ENCODE results near the gene HECTD4.
A peak's percentile ranks its signal among the peaks of the same experiment; 100 is the strongest.
"Not testable (repeated sequence)": the region's sequence is repeated elsewhere in the genome, so short reads cannot be mapped to it uniquely, and the experiment has no call there.

Gene HECTD4

GRCh38 chr12:112159146-112159541 lies 223.1 kb downstream of the HECTD4 start:
- DNase-seq (ENCODE audit: low read depth): no peak

GRCh38 chr12:112158461-112159145 lies 223.6 kb downstream of the HECTD4 start:
- not testable (repeated sequence) for DNase-seq (ENCODE audit: low read depth)

GRCh38 chr12:112153893-112154219 lies 228.4 kb downstream of the HECTD4 start:
- DNase-seq (ENCODE audit: low read depth): no peak

GRCh38 chr12:112153181-112153892 lies 228.9 kb downstream of the HECTD4 start:
- DNase-seq (ENCODE audit: low read depth): no peak

GRCh38 chr12:112151766-112152541 lies 230.3 kb downstream of the HECTD4 start:
- DNase-seq (ENCODE audit: low read depth): no peak

- DNase-seq (ENCODE audit: low read depth): no peak
Observed at GRCh38 chr12:112149596-112149995, 232.6 kb downstream of the HECTD4 start.

GRCh38 chr12:112148031-112148513 lies 234.2 kb downstream of the HECTD4 start:
- peak; percentile 45 for DNase-seq (ENCODE audit: low read depth)

GRCh38 chr12:112146123-112146522 lies 236.1 kb downstream of the HECTD4 start:
- no peak for DNase-seq (ENCODE audit: low read depth)

- DNase-seq (ENCODE audit: low read depth): no peak
Observed at GRCh38 chr12:112140728-112141127, 241.5 kb downstream of the HECTD4 start.

- DNase-seq (ENCODE audit: low read depth): no peak
Observed at GRCh38 chr12:112134731-112135130, 247.5 kb downstream of the HECTD4 start.

GRCh38 chr12:112133418-112133817 lies 248.8 kb downstream of the HECTD4 start:
- DNase-seq (ENCODE audit: low read depth): no peak

GRCh38 chr12:112131686-112132085 lies 250.5 kb downstream of the HECTD4 start:
- no peak for DNase-seq (ENCODE audit: low read depth)

- no peak for DNase-seq (ENCODE audit: low read depth)
Observed at GRCh38 chr12:112130441-112130998, 251.7 kb downstream of the HECTD4 start.

GRCh38 chr12:112126911-112127310 lies 255.3 kb downstream of the HECTD4 start:
- no peak for DNase-seq (ENCODE audit: low read depth)

GRCh38 chr12:112126000-112126438 lies 256.2 kb downstream of the HECTD4 start:
- DNase-seq (ENCODE audit: low read depth): no peak

- peak; percentile 89 for DNase-seq (ENCODE audit: low read depth)
Observed at GRCh38 chr12:112125250-112125999, 256.8 kb downstream of the HECTD4 start, which contains the start of gene TRAFD1. Gene TRAFD1, plus strand, starts transcription at chr12:112125560. Its CDS starts 4,963 bp downstream, at chr12:112130523.

- no peak for DNase-seq (ENCODE audit: low read depth)
Observed at GRCh38 chr12:112124918-112125249, 257.3 kb downstream of the HECTD4 start.

- DNase-seq (ENCODE audit: low read depth): no peak
Observed at GRCh38 chr12:112122823-112123690, 259.2 kb downstream of the HECTD4 start.

- no peak for DNase-seq (ENCODE audit: low read depth)
Observed at GRCh38 chr12:112121780-112122565, 260.3 kb downstream of the HECTD4 start.

- no peak for DNase-seq (ENCODE audit: low read depth)
Observed at GRCh38 chr12:112117685-112118084, 264.5 kb downstream of the HECTD4 start.
